ENCODE measurements around the gene IFITM5. TPM values are rescaled to one million over a fixed set of nuclear protein-coding genes. Genes with fewer than 3 reads are reported as not detected.
A peak's percentile ranks its signal among the peaks of the same experiment; 100 is the strongest.

The IFITM5 gene
- total and polyA plus RNA-seq, 9 of the 15 experiments (the other 6 are each of a cell fraction or from before 2014, with no cell fraction given): 0.19 TPM; not detected in 8

GRCh38 chr11:316031-316701 is 16.8 kb upstream of the IFITM5 start (continued):
- TF ChIP-seq, protein P1, sequence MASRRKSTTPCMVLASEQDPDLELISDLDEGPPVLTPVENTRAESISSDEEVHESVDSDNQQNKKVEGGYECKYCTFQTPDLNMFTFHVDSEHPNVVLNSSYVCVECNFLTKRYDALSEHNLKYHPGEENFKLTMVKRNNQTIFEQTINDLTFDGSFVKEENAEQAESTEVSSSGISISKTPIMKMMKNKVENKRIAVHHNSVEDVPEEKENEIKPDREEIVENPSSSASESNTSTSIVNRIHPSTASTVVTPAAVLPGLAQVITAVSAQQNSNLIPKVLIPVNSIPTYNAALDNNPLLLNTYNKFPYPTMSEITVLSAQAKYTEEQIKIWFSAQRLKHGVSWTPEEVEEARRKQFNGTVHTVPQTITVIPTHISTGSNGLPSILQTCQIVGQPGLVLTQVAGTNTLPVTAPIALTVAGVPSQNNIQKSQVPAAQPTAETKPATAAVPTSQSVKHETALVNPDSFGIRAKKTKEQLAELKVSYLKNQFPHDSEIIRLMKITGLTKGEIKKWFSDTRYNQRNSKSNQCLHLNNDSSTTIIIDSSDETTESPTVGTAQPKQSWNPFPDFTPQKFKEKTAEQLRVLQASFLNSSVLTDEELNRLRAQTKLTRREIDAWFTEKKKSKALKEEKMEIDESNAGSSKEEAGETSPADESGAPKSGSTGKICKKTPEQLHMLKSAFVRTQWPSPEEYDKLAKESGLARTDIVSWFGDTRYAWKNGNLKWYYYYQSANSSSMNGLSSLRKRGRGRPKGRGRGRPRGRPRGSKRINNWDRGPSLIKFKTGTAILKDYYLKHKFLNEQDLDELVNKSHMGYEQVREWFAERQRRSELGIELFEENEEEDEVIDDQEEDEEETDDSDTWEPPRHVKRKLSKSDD (conservative IDR thresholded peaks at IDR 0.05; ENCODE audit: low read length): no peak
- TF ChIP-seq CTCF (IDR thresholded peaks at IDR 0.05 in 2 of 3, conservative IDR thresholded peaks at IDR 0.05 in 1 of 3; ENCODE audit: insufficient read depth in 2 of 3, low read depth in 1 of 3, low read length in 3 of 3): no peak
- no peak for TF ChIP-seq EP400 (IDR thresholded peaks at IDR 0.05)
- peak; percentile 86 for TF ChIP-seq MAX (CRISPR knock-in tag; IDR thresholded peaks at IDR 0.05)
- no peak for TF ChIP-seq KLF16 (IDR thresholded peaks at IDR 0.05)
- TF ChIP-seq ZNF431 (CRISPR knock-in tag; IDR thresholded peaks at IDR 0.05): peak; percentile 66; the same call in 1 of the 2 replicates
- no peak for TF ChIP-seq LARP7 (IDR thresholded peaks at IDR 0.05)
- no peak for TF ChIP-seq ELK3 (CRISPR knock-in tag; IDR thresholded peaks at IDR 0.05)
- no peak for TF ChIP-seq HNRNPUL1 (IDR thresholded peaks at IDR 0.05; ENCODE audit: low read length)
- TF ChIP-seq NFYB (IDR thresholded peaks at IDR 0.05; ENCODE audit: extremely low read depth, insufficient read length): no peak
- peak; percentile 66; the same call in 1 of the 2 replicates for TF ChIP-seq ZBTB33 (CRISPR knock-in tag; IDR thresholded peaks at IDR 0.05)
- TF ChIP-seq SETDB1 (IDR thresholded peaks at IDR 0.05; ENCODE audit: low read length): no peak
- no peak for TF ChIP-seq SIN3B (IDR thresholded peaks at IDR 0.05; ENCODE audit: low read depth)
- no peak for TF ChIP-seq ARHGAP35 (IDR thresholded peaks at IDR 0.05; ENCODE audit: partially characterized antibody)
- no peak for TF ChIP-seq KAT8 (IDR thresholded peaks at IDR 0.05; ENCODE audit: low read depth)
- peak; percentile 54; the same call in 1 of the 2 replicates for TF ChIP-seq CTBP1 (IDR thresholded peaks at IDR 0.05; ENCODE audit: borderline replicate concordance)
- TF ChIP-seq CREB1 (IDR thresholded peaks at IDR 0.05): no peak
- TF ChIP-seq CREB1 (CRISPR knock-in tag; IDR thresholded peaks at IDR 0.05): no peak
- TF ChIP-seq MCM3 (IDR thresholded peaks at IDR 0.05): no peak
- peak; percentile 53; the same call in 1 of the 2 replicates for TF ChIP-seq ZNF263 (CRISPR knock-in tag; IDR thresholded peaks at IDR 0.05; ENCODE audit: borderline replicate concordance)
- TF ChIP-seq NCOR1 (IDR thresholded peaks at IDR 0.05): no peak
- TF ChIP-seq MBD2 (IDR thresholded peaks at IDR 0.05; ENCODE audit: borderline replicate concordance, low read depth): 0 out of 2 replicates have a peak, but pooled peaks have one; percentile 29
- TF ChIP-seq NR2F6 (CRISPR knock-in tag; IDR thresholded peaks at IDR 0.05): no peak

Data from K562 (cell line).